Erythroblast (primary cell): ENCODE results near the gene PACS2.

Experiments used
- GATA1 ChIP-seq: IDR thresholded peaks from 2 replicates; pipeline ENCODE4 v1.6.1; 2011; ENCODE audit warnings: low read depth, mild to moderate bottlenecking, control low read depth, low read length, moderate library complexity
- POLR2A ChIP-seq: IDR thresholded peaks from 2 replicates; pipeline ENCODE4 v1.6.1; 2011; ENCODE audit warnings: mild to moderate bottlenecking, low read length

DNA sequence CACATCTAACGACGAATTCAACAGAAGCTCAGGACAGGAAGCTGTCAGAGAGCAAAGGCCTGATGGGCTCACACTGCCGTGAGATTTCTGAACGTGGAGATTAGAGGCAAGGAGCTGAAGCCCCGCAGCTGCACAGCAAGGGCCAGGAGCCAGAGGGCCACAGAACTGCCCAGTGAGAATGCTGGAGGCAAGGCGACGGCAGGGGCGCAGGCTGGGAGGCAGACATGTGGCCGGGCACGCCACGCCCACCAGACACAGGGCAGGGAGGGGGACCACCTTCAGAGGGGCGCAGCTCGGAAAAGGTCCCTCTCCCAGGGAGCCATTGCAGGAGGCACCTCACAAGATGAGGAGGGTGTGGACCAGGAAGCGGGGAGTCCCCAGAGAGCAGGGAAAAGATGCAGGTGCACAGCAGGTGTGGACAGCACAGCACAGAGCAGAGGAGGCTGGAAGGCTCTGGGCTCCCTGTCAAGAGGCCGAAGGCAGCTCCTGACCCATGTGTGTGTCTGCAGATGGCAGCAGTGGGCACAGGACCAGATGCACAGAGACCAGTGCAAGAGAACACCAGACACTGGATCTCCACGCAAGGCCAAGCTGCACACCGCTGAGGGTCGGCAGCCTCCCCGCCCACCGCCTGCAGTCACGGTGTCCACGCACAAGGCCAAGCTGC, 43.2 kb upstream of the PACS2 start:
- TF ChIP-seq POLR2A, result no peak
- TF ChIP-seq GATA1, result no peak
